Activated naive CD4-positive, alpha-beta T cell treated with Interleukin-2 at 50 U/mL for 16 hours (primary cell): ENCODE results near the gene RAX.
"Not testable (repeated sequence)": the region's sequence is repeated elsewhere in the genome, so short reads cannot be mapped to it uniquely, and the experiment has no call there.

Source experiments
- DNase-seq: peaks from one replicate; pipeline ENCODE4 v3.0.0-alpha.2; 2020

The RAX gene

GRCh38 chr18:59272221-59272888 is 899 bp downstream of the RAX start:
- DNase-seq = no peak

- DNase-seq = no peak
Observed at GRCh38 chr18:59271606-59272220, 1.5 kb downstream of the RAX start.

GRCh38 chr18:59270689-59271257 is 2.5 kb downstream of the RAX start:
- no peak for DNase-seq

GRCh38 chr18:59269563-59270119 is 3.6 kb downstream of the RAX start:
- DNase-seq = no peak

- DNase-seq = peak; percentile 32
Observed at GRCh38 chr18:59268721-59269562, 4.3 kb downstream of the RAX start.

- no peak for DNase-seq
Observed at GRCh38 chr18:59268127-59268720, 5.0 kb downstream of the RAX start.

GRCh38 chr18:59267503-59268126 is 5.6 kb downstream of the RAX start:
- DNase-seq = no peak

GRCh38 chr18:59266886-59267502 is 6.3 kb downstream of the RAX start:
- no peak for DNase-seq

- DNase-seq = no peak
Observed at GRCh38 chr18:59266459-59266858, 6.8 kb downstream of the RAX start.

GRCh38 chr18:59265974-59266369 is 7.3 kb downstream of the RAX start:
- DNase-seq = no peak

GRCh38 chr18:59265246-59265973 is 7.8 kb downstream of the RAX start:
- no peak for DNase-seq

GRCh38 chr18:59264651-59265245 is 8.5 kb downstream of the RAX start:
- no peak for DNase-seq

GRCh38 chr18:59264121-59264571 is 9.1 kb downstream of the RAX start:
- no peak for DNase-seq

- no peak for DNase-seq
Observed at GRCh38 chr18:59263661-59264060, 9.6 kb downstream of the RAX start.

- DNase-seq = not testable (repeated sequence)
Observed at GRCh38 chr18:59262243-59262642, 11.0 kb downstream of the RAX start.

GRCh38 chr18:59261842-59262241 is 11.4 kb downstream of the RAX start:
- not testable (repeated sequence) for DNase-seq

GRCh38 chr18:59255491-59255890 is 17.8 kb downstream of the RAX start:
- not testable (repeated sequence) for DNase-seq

- peak; percentile 26 for DNase-seq
Observed at GRCh38 chr18:59249199-59249774, 24.0 kb downstream of the RAX start.

GRCh38 chr18:59246796-59247195 is 26.5 kb downstream of the RAX start:
- DNase-seq = no peak

- DNase-seq = no peak
Observed at GRCh38 chr18:59242906-59243305, 30.3 kb downstream of the RAX start.
